GM19455 (cell line): ENCODE results near the gene DRAXIN.

Source experiments
- ATAC-seq: cut with Tn5 transposase; IDR thresholded peaks from one replicate; pipeline ENCODE4 v1.9.1; 2021; ENCODE audit not compliant: unreplicated experiment

DRAXIN gene

GRCh38 chr1:11707621-11708276, 16.2 kb downstream of the DRAXIN start:
- no peak for ATAC-seq

- ATAC-seq: no peak
Observed at GRCh38 chr1:11708554-11709350, 17.2 kb downstream of the DRAXIN start.

- ATAC-seq: no peak
Observed at GRCh38 chr1:11711490-11711889, 20.0 kb downstream of the DRAXIN start.

- no peak for ATAC-seq
Observed at GRCh38 chr1:11712285-11712684, 20.8 kb downstream of the DRAXIN start.

GRCh38 chr1:11713095-11713494, 21.6 kb downstream of the DRAXIN start:
- ATAC-seq: no peak

- ATAC-seq: no peak
Observed at GRCh38 chr1:11714831-11715575, 23.5 kb downstream of the DRAXIN start.

- peak; percentile 60 for ATAC-seq
Observed at GRCh38 chr1:11719313-11720032, 28.0 kb downstream of the DRAXIN start.

- ATAC-seq: peak; percentile 11
Observed at GRCh38 chr1:11720033-11720376, 28.5 kb downstream of the DRAXIN start.

GRCh38 chr1:11720525-11720924, 29.0 kb downstream of the DRAXIN start:
- ATAC-seq: no peak

- ATAC-seq: no peak
Observed at GRCh38 chr1:11721311-11721710, 29.8 kb downstream of the DRAXIN start.

- no peak for ATAC-seq
Observed at GRCh38 chr1:11722538-11722937, 31.0 kb downstream of the DRAXIN start.

GRCh38 chr1:11725616-11726015, 34.1 kb downstream of the DRAXIN start:
- ATAC-seq: no peak

GRCh38 chr1:11727119-11727518, 35.6 kb downstream of the DRAXIN start:
- no peak for ATAC-seq

- no peak for ATAC-seq
Observed at GRCh38 chr1:11728126-11728806, 36.8 kb downstream of the DRAXIN start.

GRCh38 chr1:11729155-11729497, 37.6 kb downstream of the DRAXIN start:
- no peak for ATAC-seq

- ATAC-seq: no peak
Observed at GRCh38 chr1:11729498-11730428, 38.3 kb downstream of the DRAXIN start.

GRCh38 chr1:11730429-11730891, 39.0 kb downstream of the DRAXIN start:
- no peak for ATAC-seq

GRCh38 chr1:11731691-11732283, 40.3 kb downstream of the DRAXIN start:
- no peak for ATAC-seq

- no peak for ATAC-seq
Observed at GRCh38 chr1:11733306-11733705, 41.8 kb downstream of the DRAXIN start.
